ENCODE data around the gene ELP4.

DNA sequence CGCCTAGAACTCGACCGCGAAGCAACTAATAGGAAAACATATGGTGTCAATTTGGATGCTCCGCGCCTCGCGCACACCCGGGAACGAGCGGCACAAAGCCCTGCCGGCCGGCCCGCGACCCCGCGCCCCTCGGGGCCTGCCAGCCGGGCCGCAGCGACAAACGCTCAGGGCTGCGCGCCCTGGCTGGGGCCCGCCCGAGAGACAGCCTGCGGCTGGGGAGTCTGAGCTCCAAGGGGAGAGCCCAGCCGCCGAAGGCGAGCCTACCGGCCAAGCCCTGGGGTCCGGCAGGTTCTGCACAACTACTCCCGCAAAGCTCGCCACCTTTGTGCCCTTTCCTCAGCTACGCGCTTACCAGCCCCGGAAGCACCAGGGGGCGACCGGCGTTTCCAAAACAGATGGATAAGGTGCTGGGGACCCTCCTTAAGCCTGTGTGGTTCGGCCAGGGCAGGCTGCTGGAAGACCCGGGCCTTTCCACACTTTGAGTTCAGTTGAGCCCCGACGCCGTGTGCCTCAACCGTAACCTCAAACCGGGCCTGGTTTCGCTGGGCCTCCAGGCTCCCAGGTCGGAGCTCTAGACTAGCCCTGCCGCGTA lies 295.6 kb downstream of the ELP4 start:
- TF ChIP-seq, protein P1, sequence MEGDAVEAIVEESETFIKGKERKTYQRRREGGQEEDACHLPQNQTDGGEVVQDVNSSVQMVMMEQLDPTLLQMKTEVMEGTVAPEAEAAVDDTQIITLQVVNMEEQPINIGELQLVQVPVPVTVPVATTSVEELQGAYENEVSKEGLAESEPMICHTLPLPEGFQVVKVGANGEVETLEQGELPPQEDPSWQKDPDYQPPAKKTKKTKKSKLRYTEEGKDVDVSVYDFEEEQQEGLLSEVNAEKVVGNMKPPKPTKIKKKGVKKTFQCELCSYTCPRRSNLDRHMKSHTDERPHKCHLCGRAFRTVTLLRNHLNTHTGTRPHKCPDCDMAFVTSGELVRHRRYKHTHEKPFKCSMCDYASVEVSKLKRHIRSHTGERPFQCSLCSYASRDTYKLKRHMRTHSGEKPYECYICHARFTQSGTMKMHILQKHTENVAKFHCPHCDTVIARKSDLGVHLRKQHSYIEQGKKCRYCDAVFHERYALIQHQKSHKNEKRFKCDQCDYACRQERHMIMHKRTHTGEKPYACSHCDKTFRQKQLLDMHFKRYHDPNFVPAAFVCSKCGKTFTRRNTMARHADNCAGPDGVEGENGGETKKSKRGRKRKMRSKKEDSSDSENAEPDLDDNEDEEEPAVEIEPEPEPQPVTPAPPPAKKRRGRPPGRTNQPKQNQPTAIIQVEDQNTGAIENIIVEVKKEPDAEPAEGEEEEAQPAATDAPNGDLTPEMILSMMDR (IDR thresholded peaks at IDR 0.05): no peak
- TF ChIP-seq POLR2A (IDR thresholded peaks at IDR 0.05): no peak
